Measurements from ENCODE around the gene ALCAM.

- TF ChIP-seq CTCF (IDR thresholded peaks at IDR 0.05; ENCODE audit: control extremely low read depth in 1 of 3, insufficient read depth in 1 of 3, low read depth in 1 of 3, low read length in 3 of 3) (no peak), ATF3 (IDR thresholded peaks at IDR 0.05; ENCODE audit: insufficient read depth, low read depth, low read length) (no peak), JUN (IDR thresholded peaks at IDR 0.05; ENCODE audit: low read depth, low read length) (no peak)
Observed at GRCh38 chr3:105353485-105354161, 13.1 kb upstream of the ALCAM start.

Data from H1 (cell line).